Stimulated activated CD4-positive, alpha-beta T cell treated with anti-CD3 and anti-CD28 coated beads, Interleukin-1b, Interleukin-23, amount 100 ng/mL, for 48 hours (primary cell): Measurements from ENCODE around the gene RAB3C.

Source experiments
- DNase-seq: peaks from one replicate; pipeline ENCODE4 v3.0.0-alpha.2; 2020

RAB3C gene

GRCh38 chr5:58842852-58843251 is 260.0 kb downstream of the RAB3C start:
- DNase-seq = no peak

GRCh38 chr5:58844395-58844794 is 261.5 kb downstream of the RAB3C start:
- no peak for DNase-seq

- DNase-seq = no peak
Observed at GRCh38 chr5:58847041-58847440, 264.2 kb downstream of the RAB3C start.

- no peak for DNase-seq
Observed at GRCh38 chr5:58849223-58849622, 266.3 kb downstream of the RAB3C start.

GRCh38 chr5:58849921-58850667 is 267.2 kb downstream of the RAB3C start:
- DNase-seq = no peak

GRCh38 chr5:58851153-58851552 is 268.3 kb downstream of the RAB3C start:
- DNase-seq = no peak

GRCh38 chr5:58851571-58851970 is 268.7 kb downstream of the RAB3C start:
- no peak for DNase-seq

- no peak for DNase-seq
Observed at GRCh38 chr5:58852566-58852965, 269.7 kb downstream of the RAB3C start.

- DNase-seq = no peak
Observed at GRCh38 chr5:58854441-58854840, 271.6 kb downstream of the RAB3C start.

- DNase-seq = no peak
Observed at GRCh38 chr5:58855851-58856739, 273.2 kb downstream of the RAB3C start.

GRCh38 chr5:58857609-58858008 is 274.7 kb downstream of the RAB3C start:
- DNase-seq = no peak

GRCh38 chr5:58860680-58861079 is 277.8 kb downstream of the RAB3C start:
- no peak for DNase-seq

- no peak for DNase-seq
Observed at GRCh38 chr5:58868931-58869330, 286.1 kb downstream of the RAB3C start.

- peak; percentile 9 for DNase-seq
Observed at GRCh38 chr5:58871648-58872242, 288.9 kb downstream of the RAB3C start.

GRCh38 chr5:58872670-58873273 is 289.9 kb downstream of the RAB3C start:
- no peak for DNase-seq

GRCh38 chr5:58875599-58875998 is 292.7 kb downstream of the RAB3C start:
- DNase-seq = no peak

- DNase-seq = no peak
Observed at GRCh38 chr5:58885260-58885659, 302.4 kb downstream of the RAB3C start.

- DNase-seq = peak; percentile 69
Observed at GRCh38 chr5:58886315-58887207, 303.7 kb downstream of the RAB3C start.

GRCh38 chr5:58887311-58887710 is 304.4 kb downstream of the RAB3C start:
- DNase-seq = no peak

GRCh38 chr5:58887721-58888409 is 305.0 kb downstream of the RAB3C start:
- DNase-seq = no peak

- no peak for DNase-seq
Observed at GRCh38 chr5:58890265-58890664, 307.4 kb downstream of the RAB3C start.

- DNase-seq = no peak
Observed at GRCh38 chr5:58890701-58891085, 307.8 kb downstream of the RAB3C start.
